HepG2 (cell line): ENCODE results near the gene CBL. TPM values are rescaled to one million over a fixed set of nuclear protein-coding genes. Genes with fewer than 3 reads are reported as not detected.

Source experiments
- ATAC-seq: fragments of 200-7000 bp; cut with Tn5 transposase; 3 replicates; pipeline ENCODE4 v1.9.1; 2020; ENCODE audit warnings: mild to moderate bottlenecking, moderate library complexity
- BruUV-seq: library from RNA; stranded (reverse); fragments of 400-500 nt; replicated peaks from 2 replicates; lab custom pipeline; 2021; lab: Mats Ljungman, UMichigan
- CTCF ChIA-PET: fragments of 300-600 bp; formaldehyde crosslinking; extraction: SDS; loops from one replicate; lab custom pipeline; 2021; ENCODE audit warnings: low total read pairs, inconsistent platforms, low intra/inter-chr PET ratio; lab: Yijun Ruan, JAX
- POLR2A ChIA-PET: fragments of 350-600 bp; sonication (Branson Sonifier 250); formaldehyde crosslinking; loops from one replicate; lab custom pipeline; 2020; ENCODE audit warnings: antibody characterized with exemption, inconsistent platforms; lab: Yijun Ruan, JAX
- DNase-seq: peaks from one replicate; pipeline ENCODE4 v3.0.0-alpha.2; 2015; ENCODE audit warnings: low spot score
- FAIRE-seq: peaks from 3 replicates; lab custom pipeline; 2011; peaks lifted over from hg19 to GRCh38; lab: Jason Lieb, UNC
- H2AFZ ChIP-seq: one replicate; pipeline ENCODE4 v1.6.1; 2011; ENCODE audit warnings: low read length, inconsistent platforms
- H3K27ac ChIP-seq: fragments of 300-600 bp; 3 replicates; pipeline ENCODE4 v1.8.0; 2011; ENCODE audit warnings: mixed run types, mild to moderate bottlenecking, mixed read lengths, low read length, inconsistent platforms; ENCODE audit not compliant: insufficient read depth; ENCODE audit errors: extremely low read length
- H3K27me3 ChIP-seq, 2 experiments: fragments of 200-600 bp in 1 of 2; 2 replicates in 1 of 2; 3 replicates in 1 of 2; pipeline versions ENCODE4 v1.6.0 to v1.8.0; 2011; ENCODE audit warnings: low read length in 2 of 2, mild to moderate bottlenecking in 2 of 2, moderate library complexity in 2 of 2, inconsistent platforms in 1 of 2; ENCODE audit not compliant: insufficient read depth in 2 of 2, control insufficient read depth in 1 of 2
- H3K36me3 ChIP-seq, 2 experiments: fragments of 200-600 bp in 1 of 2; replicated peaks in 1 of 2; 2 replicates in 1 of 2; 3 replicates in 1 of 2; pipeline versions ENCODE4 v1.5.1 to v1.8.0; 2011; ENCODE audit warnings: low read length in 2 of 2, inconsistent platforms in 1 of 2; ENCODE audit not compliant: insufficient read depth in 2 of 2, control insufficient read depth in 1 of 2
- H3K4me1 ChIP-seq: 2 replicates; pipeline ENCODE4 v1.5.1; 2012; ENCODE audit warnings: low read length, inconsistent platforms; ENCODE audit not compliant: insufficient read depth
- H3K4me2 ChIP-seq: 2 replicates; pipeline ENCODE4 v1.6.0; 2011; ENCODE audit warnings: low read depth, low read length, inconsistent platforms
- H3K4me3 ChIP-seq, 3 experiments: fragments of 200-600 bp in 1 of 3; sonication (generic), shearing (Covaris generic) in 1 of 3; replicated peaks in 1 of 3; 2 replicates each; pipeline ENCODE4 v1.5.1; 2011 to 2016; ENCODE audit warnings: low read length in 3 of 3, inconsistent platforms in 2 of 3, low read depth in 2 of 3, mild to moderate bottlenecking in 2 of 3, control low read depth in 1 of 3, mixed read lengths in 1 of 3; ENCODE audit not compliant: insufficient read depth in 1 of 3
- H3K79me2 ChIP-seq: one replicate; pipeline ENCODE4 v1.6.1; 2011; ENCODE audit warnings: low read length, inconsistent platforms; ENCODE audit not compliant: insufficient read depth
- H3K9ac ChIP-seq: 2 replicates; pipeline ENCODE4 v1.6.0; 2011; ENCODE audit warnings: mild to moderate bottlenecking, low read depth, low read length, inconsistent platforms; ENCODE audit not compliant: insufficient read depth
- H3K9me3 ChIP-seq: 2 replicates; pipeline ENCODE4 v1.5.1; 2012; ENCODE audit warnings: mild to moderate bottlenecking, low read length
- H4K20me1 ChIP-seq: 2 replicates; pipeline ENCODE4 v1.6.0; 2011; ENCODE audit warnings: inconsistent platforms, mild to moderate bottlenecking, low read length, moderate library complexity; ENCODE audit not compliant: insufficient read depth
- AGO1 ChIP-seq: fragments of 200-400 bp; formaldehyde crosslinking; IDR thresholded peaks from 2 replicates; pipeline ENCODE4 v1.6.1; 2017; ENCODE audit warnings: mild to moderate bottlenecking, low read depth, low read length, moderate library complexity; ENCODE audit not compliant: poor library complexity, severe bottlenecking
- ARID2 ChIP-seq: sonication (generic); formaldehyde crosslinking; IDR thresholded peaks from 2 replicates; pipeline ENCODE4 v1.8.1; 2022; ENCODE audit warnings: mild to moderate bottlenecking, missing genetic modification reagents, borderline replicate concordance
- HOXA3 ChIP-seq: sonication (generic); formaldehyde crosslinking; IDR thresholded peaks from 2 replicates; pipeline ENCODE4 v1.5.0; 2020; ENCODE audit warnings: missing genetic modification reagents
- KDM2A ChIP-seq: sonication (generic); formaldehyde crosslinking; IDR thresholded peaks from 2 replicates; pipeline ENCODE4 v1.4.0; 2020; ENCODE audit warnings: low read depth, missing genetic modification reagents, borderline replicate concordance
- MEIS2 ChIP-seq: sonication (generic); formaldehyde crosslinking; IDR thresholded peaks from 2 replicates; pipeline ENCODE4 v1.9.0; 2021; ENCODE audit warnings: mild to moderate bottlenecking, missing genetic modification reagents
- PAX8 ChIP-seq: sonication (generic); formaldehyde crosslinking; IDR thresholded peaks from 2 replicates; pipeline ENCODE4 v1.8.0; 2022; ENCODE audit warnings: mild to moderate bottlenecking, missing genetic modification reagents, borderline replicate concordance
- RBM22 ChIP-seq: fragments of 200-400 bp; formaldehyde crosslinking; optimal IDR thresholded peaks from 2 replicates; pipeline ENCODE3; 2017; ENCODE audit warnings: mild to moderate bottlenecking, low read length, moderate library complexity
- REPIN1 ChIP-seq: sonication (generic); formaldehyde crosslinking; IDR thresholded peaks from 2 replicates; pipeline ENCODE4 v1.8.0; 2022; ENCODE audit warnings: missing genetic modification reagents, low read depth, mild to moderate bottlenecking, borderline replicate concordance
- SP1 ChIP-seq, 2 experiments: fragments of 450-650 bp in 1 of 2; sonication (generic) in 1 of 2; formaldehyde crosslinking in 1 of 2; IDR thresholded peaks; 2 replicates each; pipeline versions ENCODE4 v1.4.0 to v1.6.1; 2016 to 2020; ENCODE audit warnings: missing genetic modification reagents in 1 of 2
- TCF7L2 ChIP-seq: IDR thresholded peaks from 2 replicates; pipeline ENCODE4 v1.6.1; 2011; ENCODE audit warnings: mild to moderate bottlenecking, low read depth, low read length, moderate library complexity
- ZBTB7B ChIP-seq: sonication (generic); formaldehyde crosslinking; IDR thresholded peaks from 2 replicates; pipeline ENCODE4 v1.4.0; 2020; ENCODE audit warnings: missing genetic modification reagents
- ZFAT ChIP-seq: sonication (generic); formaldehyde crosslinking; conservative IDR thresholded peaks from 2 replicates; pipeline ENCODE4 v1.8.1; 2023; ENCODE audit warnings: missing genetic modification reagents, inconsistent platforms
- ZMYM3 ChIP-seq: sonication (generic); formaldehyde crosslinking; IDR thresholded peaks from 2 replicates; pipeline ENCODE4 v1.5.1; 2020; ENCODE audit warnings: mild to moderate bottlenecking, missing genetic modification reagents
- ZNF225 ChIP-seq: sonication (generic); formaldehyde crosslinking; IDR thresholded peaks from 2 replicates; pipeline ENCODE4 v1.4.0; 2020; ENCODE audit warnings: mild to moderate bottlenecking, missing genetic modification reagents
- ZNF446 ChIP-seq: sonication (generic); formaldehyde crosslinking; IDR thresholded peaks from 2 replicates; pipeline ENCODE4 v1.5.0; 2020; ENCODE audit warnings: mild to moderate bottlenecking, missing genetic modification reagents
- ZNF652 ChIP-seq: IDR thresholded peaks from 2 replicates; pipeline ENCODE4 v1.6.1; 2016; ENCODE audit warnings: low read depth, borderline replicate concordance
- WGBS: methylation state at CpG from one replicate; pipeline ENCODE4 v1.1.6; 2017; ENCODE audit warnings: low lambda C conversion rate; 5-methylcytosine and 5-hydroxymethylcytosine counted together
- in situ Hi-C: cut with HindIII; loops from 2 replicates; pipeline ENCODE4 v1.10.0; 2017; ENCODE audit warnings: low pct_unique_long_range_greater_than_20kb; ENCODE audit not compliant: extremely low pct_ligation_motif_present
- intact Hi-C: fragments of 100-400 bp; cut with micrococcal nuclease; formaldehyde crosslinking; loops from one replicate; pipeline ENCODE4 v1.10.0; 2022; ENCODE audit not compliant: unreplicated experiment
- polyA plus RNA-seq, 8 experiments: library from polyadenylated mRNA; depleted of rRNA in 3 of 8; stranded (reverse) in 7 of 8; unstranded in 1 of 8; fragments of >200 nt; fragmentation: Illumina TruSeq in 4 of 8; extraction: Trizol in 4 of 8; gene quantifications; 2 replicates each; pipeline versions ENCODE4 v1.2.1 to v1.2.3, GENCODE V29; 2011 to 2016; ENCODE audit warnings: low read depth in 4 of 8, missing spikeins in 1 of 8, mixed read lengths in 1 of 8; ENCODE audit not compliant: insufficient read depth in 1 of 8
- total RNA-seq, 5 experiments: library from RNA; depleted of rRNA; stranded (reverse); fragments of >200 nt; fragmentation: Illumina TruSeq; extraction: Trizol; gene quantifications; 2 replicates each; pipeline ENCODE4 v1.2.3, GENCODE V29; 2016; ENCODE audit warnings: low read depth in 1 of 5
- TF ChIP-seq, protein P1 (sequence below): sonication (generic); formaldehyde crosslinking; IDR thresholded peaks from 2 replicates; pipeline ENCODE4 v1.4.0; 2020; ENCODE audit warnings: missing genetic modification reagents

CBL gene
- total and polyA plus RNA-seq, 2 of the 13 experiments (the other 11 are each of a cell fraction or from before 2014, with no cell fraction given): 6.6 to 7.4 TPM

DNA sequence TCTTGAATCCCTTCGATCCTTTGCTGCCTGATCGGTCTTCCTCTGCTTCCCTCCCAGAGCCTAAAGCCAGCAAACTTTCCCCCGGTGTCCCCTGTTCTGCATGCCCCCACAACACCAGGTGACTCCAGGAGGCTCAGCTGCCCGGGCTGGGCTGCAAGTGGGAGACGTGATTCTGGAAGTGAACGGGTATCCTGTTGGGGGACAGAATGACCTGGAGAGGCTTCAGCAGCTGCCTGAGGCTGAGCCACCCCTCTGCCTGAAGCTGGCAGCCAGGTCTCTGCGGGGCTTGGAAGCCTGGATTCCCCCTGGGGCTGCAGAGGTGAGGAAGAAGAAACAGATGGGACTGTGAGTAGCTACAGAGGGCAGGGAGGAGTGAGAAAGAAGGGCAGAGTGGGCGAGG, 17.3 kb upstream of the CBL start:
- FAIRE-seq: no peak
- TF ChIP-seq ZBTB7B (CRISPR knock-in tag) (no peak), AGO1 (no peak), ZMYM3 (no peak), PAX8 (CRISPR knock-in tag) (no peak), REPIN1 (CRISPR knock-in tag) (no peak), ZNF225 (CRISPR knock-in tag) (no peak), ZFAT (CRISPR knock-in tag) (no peak)
- WGBS: 62% methylated on average over 8 of the region's 8 CpGs

DNA sequence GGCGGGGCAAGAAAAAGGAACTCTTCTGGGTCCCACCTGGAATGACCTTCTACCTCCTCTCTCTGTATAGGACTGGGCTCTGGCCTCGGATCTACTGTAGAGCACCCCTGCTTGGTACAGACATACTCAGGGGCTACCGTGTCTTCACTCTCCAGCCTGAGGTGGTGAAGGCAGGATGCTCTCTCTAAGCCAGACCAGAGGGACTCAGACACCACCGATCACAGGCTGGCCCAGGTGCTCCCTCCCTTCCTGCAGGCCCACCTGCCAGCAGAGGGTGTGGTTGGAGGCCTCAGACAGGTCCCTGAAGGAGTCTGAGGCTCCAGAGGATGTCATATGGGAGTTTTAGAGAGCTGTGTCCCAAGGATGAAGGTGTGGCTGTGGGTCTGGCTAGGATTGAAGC, 16.7 kb upstream of the CBL start:
- FAIRE-seq (no peak), ATAC-seq (no peak), DNase-seq (no peak)
- Histone ChIP-seq H3K4me2 (no peak overlapping the region), H3K9ac (no peak overlapping the region), H3K79me2 (no peaks in the 10 kb centered on the region), H3K27ac (no peak overlapping the region), H3K4me3 (no peak overlapping the region), H3K36me3 (no peaks in the 10 kb centered on the region), H3K9me3 (no peaks in the 10 kb centered on the region), H2AFZ (no peak overlapping the region), H4K20me1 (no peaks in the 10 kb centered on the region), H3K27me3 (peaks cover 3 to 16% of the 10 kb centered on the region in 2 experiments), H3K4me1 (peaks cover 33% of the 10 kb centered on the region)
- POLR2A ChIA-PET: no interaction called here
- CTCF ChIA-PET: no interaction called here
- 58% methylated on average over 4 of the region's 4 CpGs for WGBS
- intact Hi-C loops (no loop called here), in situ Hi-C loops (no loop called here)
- TF ChIP-seq RBM22 (no peak), TCF7L2 (no peak), ZNF446 (CRISPR knock-in tag) (no peak), MEIS2 (no peak), KDM2A (CRISPR knock-in tag) (no peak), SP1 (IDR thresholded peaks at IDR 0.05) (no peak), SP1 (CRISPR knock-in tag; IDR thresholded peaks at IDR 0.05) (no peak), ARID2 (CRISPR knock-in tag) (no peak), ZNF652 (CRISPR knock-in tag) (no peak), HOXA3 (no peak)
- TF ChIP-seq, protein P1, sequence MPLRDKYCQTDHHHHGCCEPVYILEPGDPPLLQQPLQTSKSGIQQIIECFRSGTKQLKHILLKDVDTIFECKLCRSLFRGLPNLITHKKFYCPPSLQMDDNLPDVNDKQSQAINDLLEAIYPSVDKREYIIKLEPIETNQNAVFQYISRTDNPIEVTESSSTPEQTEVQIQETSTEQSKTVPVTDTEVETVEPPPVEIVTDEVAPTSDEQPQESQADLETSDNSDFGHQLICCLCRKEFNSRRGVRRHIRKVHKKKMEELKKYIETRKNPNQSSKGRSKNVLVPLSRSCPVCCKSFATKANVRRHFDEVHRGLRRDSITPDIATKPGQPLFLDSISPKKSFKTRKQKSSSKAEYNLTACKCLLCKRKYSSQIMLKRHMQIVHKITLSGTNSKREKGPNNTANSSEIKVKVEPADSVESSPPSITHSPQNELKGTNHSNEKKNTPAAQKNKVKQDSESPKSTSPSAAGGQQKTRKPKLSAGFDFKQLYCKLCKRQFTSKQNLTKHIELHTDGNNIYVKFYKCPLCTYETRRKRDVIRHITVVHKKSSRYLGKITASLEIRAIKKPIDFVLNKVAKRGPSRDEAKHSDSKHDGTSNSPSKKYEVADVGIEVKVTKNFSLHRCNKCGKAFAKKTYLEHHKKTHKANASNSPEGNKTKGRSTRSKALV (CRISPR knock-in tag): no peak
- no TSS peak for BruUV-seq

More for the DNA sequence above, 17.3 kb upstream of the CBL start:
- Histone ChIP-seq H3K9ac (no peak overlapping the region), H3K36me3 (no peaks in the 10 kb centered on the region), H2AFZ (no peak overlapping the region), H3K79me2 (no peaks in the 10 kb centered on the region), H3K27ac (no peak overlapping the region), H4K20me1 (no peaks in the 10 kb centered on the region), H3K4me1 (peaks cover 33% of the 10 kb centered on the region), H3K9me3 (no peaks in the 10 kb centered on the region), H3K4me2 (no peak overlapping the region), H3K4me3 (no peak overlapping the region), H3K27me3 (peaks cover 3 to 16% of the 10 kb centered on the region in 2 experiments)
- in situ Hi-C loops (no loop called here), intact Hi-C loops (no loop called here)
- DNase-seq (no peak), ATAC-seq (no peak)
- POLR2A ChIA-PET: interaction anchor here (1.0 kb wide), 1 partner anchor 20 kb away, joined by 6 read pairs; the partner anchor contains the start of gene NLRX1
- CTCF ChIA-PET: no interaction called here
- BruUV-seq: no TSS peak
